HG03460 (cell line): ENCODE results near the gene CARS2.
A peak's percentile ranks its signal among the peaks of the same experiment; 100 is the strongest.

Experiments
- ATAC-seq: cut with Tn5 transposase; IDR thresholded peaks from one replicate; pipeline ENCODE4 v1.9.1; 2021; ENCODE audit not compliant: unreplicated experiment

CARS2 gene

DNA sequence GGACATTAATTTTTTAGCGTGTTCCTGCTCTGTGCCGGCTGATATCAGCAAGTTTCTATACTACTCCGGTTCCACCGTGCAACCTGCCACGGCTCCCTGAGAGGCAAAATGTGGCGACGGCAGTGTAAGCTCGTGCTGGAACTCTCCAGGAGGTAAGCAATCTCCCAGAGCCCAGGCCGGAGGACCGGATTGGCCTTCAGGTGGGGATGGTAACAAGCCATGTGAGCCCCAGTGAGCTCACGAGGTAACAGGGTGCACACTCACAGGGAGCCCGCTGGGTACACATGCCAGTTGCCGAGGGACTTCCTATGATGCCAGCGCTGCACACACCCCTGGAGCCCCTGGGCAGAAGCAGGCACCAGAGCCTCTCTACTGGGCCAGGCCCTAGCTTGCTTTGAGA is 52.1 kb downstream of the CARS2 start:
- ATAC-seq, result no peak

GRCh38 chr13:110653271-110653670 is 52.6 kb downstream of the CARS2 start:
- no peak for ATAC-seq

- no peak for ATAC-seq
These were observed 53.2 kb downstream of the CARS2 start for GRCh38 chr13:110652764-110653163.

GRCh38 chr13:110652231-110652730 is 53.6 kb downstream of the CARS2 start:
- ATAC-seq, result no peak

- ATAC-seq, result no peak
These were observed 54.1 kb downstream of the CARS2 start for GRCh38 chr13:110651726-110652230.

GRCh38 chr13:110651271-110651670 is 54.6 kb downstream of the CARS2 start:
- ATAC-seq, result no peak

DNA sequence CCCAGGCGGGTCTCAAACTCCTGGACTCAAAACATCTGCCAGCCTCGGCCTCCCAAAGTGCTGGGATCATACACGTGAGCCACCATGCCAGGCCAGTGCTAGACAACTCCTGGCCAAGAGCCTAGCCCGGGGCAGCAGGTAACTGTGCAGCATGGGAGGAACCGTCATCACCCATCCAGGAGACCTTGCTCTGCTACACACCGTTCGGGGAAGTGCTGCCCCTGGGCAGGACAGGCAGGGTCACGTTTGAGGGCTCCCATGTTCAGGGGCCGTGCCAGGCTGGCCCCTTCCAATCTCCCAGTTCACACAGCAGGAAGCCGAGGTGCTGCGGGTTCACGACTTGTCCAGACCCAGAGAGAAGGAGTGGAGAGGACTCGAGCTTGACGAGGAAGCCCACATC is 55.5 kb downstream of the CARS2 start:
- no peak for ATAC-seq

DNA sequence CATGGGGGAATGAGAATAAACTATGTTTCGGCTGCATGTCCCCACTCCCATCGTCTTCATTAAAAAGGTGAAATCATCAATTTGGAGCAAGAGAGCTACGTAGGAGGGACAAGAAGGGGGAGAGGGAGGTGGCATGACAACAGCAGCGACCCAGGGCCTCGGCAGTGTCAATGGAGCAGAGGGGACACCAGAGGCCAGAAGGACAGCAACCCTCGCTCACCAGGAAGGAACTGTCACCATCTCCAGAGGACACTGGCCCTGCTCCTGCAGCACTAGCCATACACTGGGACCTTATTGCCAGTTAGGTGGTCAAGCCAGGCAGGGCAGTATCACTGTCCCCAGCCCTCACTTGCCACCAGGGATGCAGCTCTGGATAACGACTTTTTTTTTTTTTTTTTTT is 56.4 kb downstream of the CARS2 start:
- no peak for ATAC-seq

DNA sequence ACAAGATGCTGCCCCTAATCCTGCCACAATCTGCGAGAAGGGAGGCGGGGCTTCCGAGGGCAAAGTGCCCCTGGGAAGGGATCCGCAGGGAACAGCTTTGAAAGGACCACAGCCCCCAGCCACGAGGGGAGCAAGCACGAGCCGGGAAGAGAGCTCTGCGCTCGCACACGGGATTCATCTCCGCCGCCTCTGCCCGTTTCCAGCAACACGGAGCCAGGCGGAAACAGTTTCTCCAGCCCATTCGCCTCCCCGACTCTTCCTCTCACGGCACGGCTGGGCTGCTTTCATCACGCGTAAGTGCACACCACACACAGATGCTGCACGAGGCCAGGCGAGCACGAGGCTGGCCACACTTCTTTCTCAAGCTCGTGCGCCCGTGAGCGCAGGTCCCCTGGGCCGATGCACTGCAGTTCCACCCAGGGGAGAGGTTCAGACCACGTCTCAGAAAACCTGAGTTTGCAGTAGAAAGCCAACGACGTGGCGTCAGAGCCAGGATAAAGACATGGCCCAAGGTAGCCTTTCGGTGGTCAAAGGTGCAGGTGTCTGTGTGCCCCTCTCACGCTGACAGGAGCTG is 57.0 kb downstream of the CARS2 start:
- no peak for ATAC-seq

- ATAC-seq, result no peak
These were observed 57.6 kb downstream of the CARS2 start for GRCh38 chr13:110648146-110648819.

GRCh38 chr13:110647365-110647737 is 58.6 kb downstream of the CARS2 start:
- ATAC-seq, result no peak

DNA sequence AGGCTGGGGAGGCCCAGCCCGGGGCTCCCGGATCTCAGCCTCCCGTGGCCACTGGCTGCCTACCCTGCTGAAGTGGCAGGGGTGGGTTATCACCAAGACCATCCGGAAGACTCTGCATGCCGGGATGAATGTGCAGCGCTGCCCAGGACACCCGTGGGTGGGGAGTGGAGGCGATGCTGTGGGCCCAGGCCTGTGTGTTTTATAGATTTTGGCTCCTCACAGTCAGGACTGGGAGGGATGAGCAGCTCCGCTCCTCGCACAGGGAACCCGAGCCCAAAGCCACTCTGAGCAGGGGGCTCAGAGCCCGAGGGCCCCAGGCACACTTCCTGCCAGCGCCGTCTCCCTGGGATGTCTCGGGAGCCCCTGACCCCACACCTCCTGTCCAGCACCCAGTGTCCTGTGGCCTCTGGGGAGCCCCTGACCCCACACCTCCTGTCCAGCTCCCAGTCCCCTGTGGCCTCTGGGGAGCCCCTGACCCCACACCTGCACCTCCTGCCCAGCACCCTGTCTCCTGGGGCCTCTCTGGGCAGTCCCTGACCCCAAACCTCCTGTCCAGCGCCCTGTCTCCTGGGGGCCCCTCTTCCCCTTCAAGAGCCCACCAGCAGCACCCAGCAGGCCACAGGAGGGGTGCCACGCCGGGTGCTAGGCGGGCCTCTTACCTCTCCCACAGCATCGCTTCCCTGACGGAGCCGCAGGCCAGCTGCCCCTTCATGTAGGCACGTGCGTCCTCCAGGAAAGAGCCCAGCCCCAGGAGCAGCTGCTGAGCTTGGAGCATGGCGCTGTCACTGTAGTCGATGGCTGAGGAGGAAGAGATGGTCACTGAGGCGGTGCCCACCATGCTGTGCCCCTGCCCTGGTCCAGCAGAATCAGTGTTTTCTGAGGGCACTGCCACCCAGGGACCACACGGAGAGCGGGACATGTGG is 59.2 kb downstream of the CARS2 start:
- no peak for ATAC-seq

- ATAC-seq, result no peak
These were observed 60.2 kb downstream of the CARS2 start for GRCh38 chr13:110645750-110646149.

- peak; percentile 86 for ATAC-seq
These were observed 60.9 kb downstream of the CARS2 start for GRCh38 chr13:110644892-110645521.

DNA sequence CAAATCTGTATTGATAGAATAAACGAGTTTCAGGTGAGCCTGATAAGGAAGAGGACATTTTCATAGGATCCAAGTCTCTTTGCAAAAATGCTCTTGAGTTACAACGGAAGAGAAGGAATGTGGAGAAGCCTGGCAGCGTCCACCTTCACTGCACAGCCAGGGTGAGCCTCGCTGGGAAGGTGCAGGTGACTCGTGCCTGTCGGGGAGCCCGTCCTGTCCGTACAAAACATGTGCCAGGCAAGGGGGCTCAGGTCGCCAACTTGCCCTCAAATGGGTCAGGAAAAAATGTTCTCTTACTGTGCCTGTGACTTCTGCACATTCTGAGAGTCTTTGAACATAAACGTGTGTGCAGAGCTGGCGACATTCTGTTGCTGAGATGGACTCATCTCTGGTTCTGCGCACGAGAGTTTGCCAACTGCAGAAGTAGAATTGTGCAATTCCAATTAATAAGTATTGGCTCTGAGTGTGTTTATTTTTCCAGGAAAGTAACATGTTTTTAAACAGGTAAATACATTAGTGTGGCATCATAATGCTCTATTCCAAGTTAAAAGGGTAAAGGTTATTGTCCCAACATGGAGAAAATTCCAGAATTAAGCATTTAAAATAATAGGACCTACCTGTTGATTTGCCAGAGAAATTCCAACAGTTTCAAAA is 62.0 kb downstream of the CARS2 start:
- no peak for ATAC-seq

DNA sequence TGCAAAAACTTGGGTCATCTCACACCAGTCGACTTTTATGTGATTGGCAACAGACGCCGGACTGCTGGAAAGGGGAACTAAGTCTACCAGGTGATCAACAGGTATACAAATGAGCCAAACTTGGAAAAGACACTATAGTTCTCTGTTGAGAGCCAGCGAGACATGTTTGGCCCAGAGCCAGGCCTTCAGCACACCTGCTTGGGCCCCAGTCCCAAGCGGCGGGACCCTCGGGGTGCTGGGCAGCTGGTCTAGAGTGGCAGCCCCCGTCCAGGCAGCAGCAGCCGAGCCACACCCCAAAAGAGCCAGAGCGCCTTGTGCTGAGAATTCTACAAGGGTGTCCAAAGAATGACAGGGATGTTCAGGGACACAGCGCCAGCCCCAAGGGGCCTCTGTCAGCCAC is 62.6 kb downstream of the CARS2 start:
- no peak for ATAC-seq

DNA sequence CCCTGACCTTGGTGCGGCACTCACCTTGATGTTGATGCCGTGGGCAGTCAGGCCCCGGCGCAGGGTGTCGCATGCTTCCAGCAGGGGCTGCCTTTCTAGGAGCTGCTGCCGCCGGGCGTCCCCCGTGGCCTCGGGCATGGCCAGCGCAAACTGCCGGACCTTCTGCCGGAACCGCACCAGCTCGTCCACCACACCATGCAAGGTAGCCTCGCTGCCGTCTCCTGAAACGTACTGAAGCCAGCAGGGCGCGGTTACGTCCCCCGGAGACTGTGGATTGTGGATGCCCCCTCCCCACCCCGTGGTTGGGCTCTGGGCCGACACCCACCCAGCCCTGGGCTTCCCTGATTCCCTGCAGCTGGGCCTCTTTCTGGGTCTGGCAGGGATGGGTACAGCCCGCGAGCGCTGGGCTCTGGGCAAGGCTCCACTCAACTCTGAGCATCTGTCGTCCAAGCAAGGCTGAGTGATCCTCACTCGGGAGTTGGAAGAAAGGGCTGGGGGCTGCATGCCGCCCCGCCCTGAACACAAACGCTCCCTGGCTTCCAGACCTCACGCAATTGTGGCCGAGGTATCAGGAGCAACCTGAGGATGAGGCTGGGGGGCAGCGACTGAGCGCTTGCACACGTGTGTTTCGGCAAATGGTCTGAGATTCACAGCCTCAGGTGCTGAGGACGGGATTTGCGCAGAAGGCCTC is 63.5 kb downstream of the CARS2 start:
- ATAC-seq, result no peak

DNA sequence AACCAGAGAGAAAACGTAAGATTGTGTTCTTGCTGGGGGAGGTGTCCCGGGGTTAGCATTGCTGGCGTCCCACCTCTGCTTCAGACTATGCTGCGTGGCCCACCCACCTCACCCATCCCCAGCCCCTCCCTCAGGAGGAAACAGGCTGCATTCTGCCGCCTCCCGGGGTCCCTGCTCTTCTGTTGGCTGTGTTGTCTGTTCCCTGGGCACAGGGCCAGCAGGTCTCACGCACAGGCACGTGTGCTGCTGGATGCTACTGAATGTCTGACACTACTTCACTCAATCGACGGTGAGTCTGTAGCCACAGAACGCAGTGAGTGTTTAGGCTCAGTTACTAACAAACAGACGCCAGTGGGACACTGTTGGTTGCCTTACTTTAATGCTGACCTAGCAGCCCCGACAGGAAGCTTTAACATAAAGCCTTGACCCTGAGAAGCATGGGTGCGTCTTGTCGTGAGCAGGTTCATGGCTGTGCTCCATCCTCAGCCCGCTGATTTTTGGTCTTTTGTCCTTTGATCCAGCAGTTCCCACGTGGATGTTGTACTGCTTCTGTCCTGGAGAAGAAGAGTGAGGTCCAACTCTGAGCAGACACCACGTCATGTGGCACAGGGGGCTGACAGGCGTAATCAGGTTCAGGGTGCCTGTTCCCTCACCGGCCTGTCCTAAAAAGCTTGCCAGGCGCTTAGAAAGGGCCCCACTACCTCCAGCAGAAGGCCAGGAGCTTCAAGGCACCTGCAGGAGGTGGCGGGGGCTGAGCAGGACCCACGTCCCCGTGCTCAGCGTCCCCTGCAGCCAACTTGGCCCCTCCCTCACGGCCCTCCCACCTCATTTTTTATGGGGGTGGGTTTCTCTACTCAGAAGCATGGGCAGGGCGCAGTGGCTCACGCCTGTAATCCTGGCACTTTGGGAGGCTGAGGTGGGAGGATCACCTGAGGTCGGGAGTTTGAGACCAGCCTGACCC is 64.6 kb downstream of the CARS2 start:
- no peak for ATAC-seq

DNA sequence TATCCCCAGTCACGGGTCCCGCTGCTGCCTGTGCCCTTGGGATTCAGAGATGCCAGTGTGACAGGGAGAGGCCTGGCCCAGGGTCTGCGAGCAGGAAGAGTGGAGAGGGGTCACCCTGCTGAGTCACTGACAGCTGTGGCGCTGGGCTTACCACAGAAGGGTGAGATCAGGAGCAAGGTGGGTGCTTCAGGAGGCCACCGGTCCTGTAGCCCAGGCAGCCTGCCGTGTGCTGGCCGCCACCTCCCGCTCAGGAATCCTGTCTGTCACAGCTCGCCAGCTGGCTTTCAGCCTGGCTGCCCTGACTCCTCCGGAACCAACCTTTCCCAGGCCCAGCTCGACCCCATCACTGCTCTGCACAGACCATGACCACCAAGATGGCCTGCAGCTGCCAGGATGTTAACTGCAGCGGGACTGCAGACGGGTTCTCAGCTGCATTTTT is 65.3 kb downstream of the CARS2 start:
- no peak for ATAC-seq
